Smooth muscle cell of the brain vasculature (primary cell): ENCODE results near the gene DAPK1.

Experiments used
- DNase-seq: peaks from one replicate; pipeline ENCODE4 v3.0.0-alpha.2; 2012; ENCODE audit warnings: low read depth, low spot score

The DAPK1 gene

GRCh38 chr9:87668222-87668621 is 170.6 kb downstream of the DAPK1 start:
- no peak for DNase-seq

DNA sequence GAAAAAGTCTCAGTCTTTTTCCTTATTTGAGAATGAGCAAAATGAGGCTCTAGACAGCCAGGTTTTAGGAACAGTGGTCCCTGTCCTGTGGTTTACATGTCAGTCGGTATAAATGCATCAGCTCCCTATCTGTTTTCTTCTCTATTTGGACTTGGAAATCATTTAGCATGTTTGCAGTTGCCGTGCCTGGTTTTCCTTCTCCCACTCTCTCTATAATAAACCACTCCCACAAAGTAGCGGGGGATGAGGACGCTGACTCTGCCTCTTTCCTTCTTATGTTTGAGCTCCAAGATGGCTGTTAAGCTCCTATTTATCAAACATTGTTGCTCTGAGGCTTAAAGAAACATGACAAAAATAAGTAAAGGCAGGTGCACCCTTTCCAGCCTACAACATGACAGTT is 171.1 kb downstream of the DAPK1 start:
- no peak for DNase-seq

GRCh38 chr9:87670572-87671264 is 173.1 kb downstream of the DAPK1 start:
- DNase-seq = no peak

DNA sequence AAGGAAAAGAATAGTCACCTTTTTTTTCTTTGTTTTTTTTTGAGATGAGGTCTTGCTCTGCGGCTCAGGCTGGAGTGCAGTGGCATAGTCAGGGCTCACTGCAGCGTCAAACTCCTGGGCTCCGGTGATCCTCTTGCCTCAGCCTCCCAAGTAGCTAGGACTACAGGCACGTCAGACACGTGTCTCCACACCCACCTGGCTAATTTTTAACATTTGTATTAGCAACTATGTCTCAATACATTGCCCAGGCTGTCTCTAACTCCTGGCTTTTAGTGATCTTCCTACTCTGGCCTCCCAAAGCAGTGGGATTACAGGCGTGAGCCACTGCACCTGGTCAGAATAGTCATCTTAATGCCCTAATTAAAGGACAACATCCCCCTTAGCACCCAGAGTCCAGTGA is 173.8 kb downstream of the DAPK1 start:
- no peak for DNase-seq

DNA sequence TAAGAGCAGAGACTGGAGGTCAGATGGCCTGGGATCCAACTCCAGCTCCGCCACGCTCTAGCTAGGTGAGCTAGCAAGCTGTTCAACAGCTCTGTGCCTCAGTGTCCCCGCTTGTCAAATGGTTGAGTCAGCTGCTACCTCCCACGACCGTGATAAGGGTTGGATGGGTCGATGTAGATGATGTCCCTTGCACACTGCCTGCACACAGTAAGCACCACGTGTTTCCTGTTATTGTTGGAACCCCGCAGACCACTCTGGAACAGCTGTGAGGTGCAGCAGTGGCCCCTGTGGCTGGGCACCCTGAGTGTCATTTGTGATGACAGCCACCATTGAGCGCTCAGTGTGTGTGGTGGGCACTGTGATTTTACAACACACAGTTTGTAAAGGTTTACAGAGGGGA is 174.3 kb downstream of the DAPK1 start:
- no peak for DNase-seq

DNA sequence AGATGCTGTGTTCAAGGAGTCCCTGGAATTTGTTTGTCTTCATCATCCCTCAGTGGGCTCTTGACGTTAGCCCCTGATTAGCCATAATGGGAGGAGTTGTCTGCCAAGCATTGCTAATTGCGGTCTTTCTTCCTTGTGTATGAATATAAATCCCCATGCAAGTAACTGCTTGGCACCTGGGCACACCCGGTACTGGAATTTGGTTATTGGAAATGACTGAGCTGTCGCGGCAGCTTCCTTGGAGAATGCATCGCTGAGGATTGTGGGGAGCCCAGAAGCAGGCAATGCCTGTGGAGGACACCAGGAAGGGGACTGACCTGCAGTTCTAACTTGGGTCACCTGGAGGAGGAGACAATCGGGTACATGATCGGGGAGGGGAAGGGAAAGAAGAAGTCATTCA is 174.9 kb downstream of the DAPK1 start:
- DNase-seq = no peak

DNA sequence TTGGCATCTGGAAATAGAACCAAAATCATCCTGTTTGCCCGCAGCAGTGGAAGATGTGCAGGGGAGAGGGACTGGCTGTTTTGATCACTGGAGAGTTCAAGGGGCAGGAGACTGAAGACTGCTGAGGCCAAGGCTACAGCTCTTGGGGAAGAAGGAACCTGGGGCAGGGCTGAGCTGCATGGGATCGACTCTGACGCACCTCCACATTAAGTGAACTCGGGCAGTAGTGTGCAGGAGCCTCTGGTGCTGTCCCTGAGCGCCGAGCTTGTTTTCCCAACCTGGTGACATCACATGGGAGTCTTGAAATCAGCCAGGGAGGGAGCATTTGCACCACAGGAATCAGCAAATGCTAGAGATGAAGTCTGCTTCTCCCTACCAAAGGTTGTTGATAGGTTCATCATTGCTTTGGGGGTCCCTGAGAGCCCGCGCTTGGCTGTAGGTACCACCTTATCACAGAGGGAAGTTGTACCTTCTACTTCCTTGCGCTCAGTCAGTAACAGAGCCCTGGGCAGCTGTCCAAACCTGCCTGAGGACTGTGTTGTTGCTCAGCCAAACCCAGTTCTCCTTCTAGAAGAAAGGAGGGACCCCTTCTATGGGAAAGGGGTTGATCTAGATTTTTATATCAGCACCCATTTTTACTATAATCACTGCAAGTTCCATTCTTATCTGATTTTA is 175.9 kb downstream of the DAPK1 start:
- DNase-seq = no peak

DNA sequence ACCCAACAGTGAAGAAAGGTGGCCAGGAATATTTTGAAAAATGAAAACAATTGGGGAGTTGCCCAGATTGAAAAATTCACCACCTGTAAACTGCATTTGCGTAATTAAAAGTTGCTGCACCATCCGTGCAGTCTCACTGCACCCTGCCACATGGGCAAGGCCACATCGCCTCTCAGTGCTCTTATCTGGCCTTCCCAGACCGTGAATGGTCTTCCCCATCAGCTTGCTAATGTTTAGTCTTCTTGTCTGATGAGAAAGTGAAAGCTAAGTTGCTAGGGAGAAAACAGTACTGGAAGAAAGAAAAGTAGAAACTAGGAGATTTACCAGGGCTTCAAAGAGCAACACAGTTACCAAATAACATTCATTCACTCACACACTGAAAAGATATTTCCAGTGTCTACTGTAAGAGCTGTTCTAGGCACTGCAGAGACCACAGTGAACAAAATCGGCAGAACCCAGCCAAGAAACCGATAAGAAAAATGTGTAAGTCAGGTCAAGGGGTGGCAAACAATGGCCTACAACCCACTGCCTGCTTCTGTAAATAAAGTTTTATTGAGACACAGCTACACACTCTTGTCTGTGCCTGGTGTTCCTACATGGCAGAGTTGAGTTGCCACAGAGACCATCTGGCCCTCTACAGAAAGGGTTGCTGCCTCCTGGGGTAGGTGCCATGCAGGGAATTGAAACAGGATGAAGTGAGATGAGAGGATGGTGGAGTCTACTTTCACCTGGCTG is 177.1 kb downstream of the DAPK1 start:
- no peak for DNase-seq

- no peak for DNase-seq
These were observed 178.3 kb downstream of the DAPK1 start for GRCh38 chr9:87675906-87676515.

GRCh38 chr9:87676976-87677775 is 179.5 kb downstream of the DAPK1 start:
- no peak for DNase-seq

GRCh38 chr9:87677776-87678587 is 180.3 kb downstream of the DAPK1 start:
- DNase-seq = no peak

- peak; percentile 64 for DNase-seq
These were observed 181.1 kb downstream of the DAPK1 start for GRCh38 chr9:87678650-87679355.

GRCh38 chr9:87681271-87682061 is 183.8 kb downstream of the DAPK1 start:
- no peak for DNase-seq

DNA sequence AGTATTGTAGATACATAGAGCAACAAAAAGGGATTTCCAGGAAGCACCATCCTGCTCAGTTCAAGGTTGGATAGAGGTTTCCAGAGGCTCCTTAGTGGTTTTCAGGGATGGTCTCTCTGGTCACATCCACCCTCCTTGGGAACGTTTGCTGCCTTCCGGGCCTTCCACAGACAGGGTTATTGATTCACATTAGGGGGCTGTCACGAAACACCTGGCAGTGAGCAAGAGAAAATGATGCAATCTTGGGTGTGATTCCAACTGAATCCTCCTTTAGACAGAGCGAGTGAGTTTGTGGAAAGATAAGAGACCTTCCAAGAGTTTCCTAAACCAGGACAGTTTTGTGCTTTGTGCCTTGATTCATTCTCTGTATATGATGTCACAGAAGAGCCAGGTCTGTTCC is 184.4 kb downstream of the DAPK1 start:
- no peak for DNase-seq

DNA sequence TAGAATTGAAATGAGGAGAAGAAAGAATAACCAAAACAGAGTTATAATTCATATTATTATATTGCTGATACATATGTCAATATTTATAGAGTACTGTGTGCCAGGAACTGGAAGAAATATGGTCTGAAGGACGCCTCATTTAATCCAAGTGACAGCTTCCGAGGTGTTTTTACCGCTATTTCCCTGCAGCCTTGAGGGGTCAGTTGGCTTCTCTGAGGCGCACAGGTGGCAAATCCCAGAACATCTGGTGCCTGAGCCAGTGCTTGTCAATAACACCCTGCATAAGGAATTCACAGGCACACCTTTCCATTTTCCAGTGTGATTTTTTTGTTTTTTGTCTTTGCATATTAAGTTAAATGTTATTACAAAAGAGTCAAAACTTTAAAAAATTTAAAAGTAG is 185.0 kb downstream of the DAPK1 start:
- DNase-seq = no peak

GRCh38 chr9:87683751-87684626 is 186.3 kb downstream of the DAPK1 start:
- DNase-seq = no peak

DNA sequence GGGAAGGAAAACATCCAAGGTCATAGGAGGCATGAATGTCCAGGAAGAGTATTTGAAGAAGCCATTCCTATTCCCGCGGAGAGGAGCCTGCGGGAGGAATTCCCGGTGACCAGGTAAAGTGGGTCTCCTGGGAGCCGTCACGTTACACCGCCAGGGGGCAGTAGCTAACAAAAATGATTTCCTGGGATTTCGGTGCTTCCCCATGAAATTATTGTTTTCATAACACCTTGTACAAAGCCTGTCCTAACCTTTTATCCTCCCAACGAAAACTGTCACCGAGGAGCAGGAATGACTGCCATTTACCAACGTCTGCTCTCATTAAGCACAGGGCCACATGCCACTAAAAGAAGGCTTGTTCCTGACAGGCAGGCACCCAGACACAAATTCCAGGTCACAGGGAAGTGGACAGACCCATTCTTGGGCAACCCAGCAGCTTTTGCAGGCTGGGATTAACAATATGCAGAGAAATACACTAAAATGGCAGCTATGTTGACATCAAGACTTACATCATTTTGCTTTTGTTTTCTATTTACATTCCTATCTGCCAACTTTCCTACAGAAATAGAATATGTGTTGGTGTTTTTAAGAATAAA is 187.1 kb downstream of the DAPK1 start:
- no peak for DNase-seq

GRCh38 chr9:87685441-87685840 is 187.8 kb downstream of the DAPK1 start:
- no peak for DNase-seq
